ENCODE data around the gene ETV1. TPM values are rescaled to one million over a fixed set of nuclear protein-coding genes. Genes with fewer than 3 reads are reported as not detected.
A peak's percentile ranks its signal among the peaks of the same experiment; 100 is the strongest.

ETV1 gene
- total RNA-seq, 6 donors from 2014 or later = 33.2 to 74.6 (median 50.2) TPM

DNA sequence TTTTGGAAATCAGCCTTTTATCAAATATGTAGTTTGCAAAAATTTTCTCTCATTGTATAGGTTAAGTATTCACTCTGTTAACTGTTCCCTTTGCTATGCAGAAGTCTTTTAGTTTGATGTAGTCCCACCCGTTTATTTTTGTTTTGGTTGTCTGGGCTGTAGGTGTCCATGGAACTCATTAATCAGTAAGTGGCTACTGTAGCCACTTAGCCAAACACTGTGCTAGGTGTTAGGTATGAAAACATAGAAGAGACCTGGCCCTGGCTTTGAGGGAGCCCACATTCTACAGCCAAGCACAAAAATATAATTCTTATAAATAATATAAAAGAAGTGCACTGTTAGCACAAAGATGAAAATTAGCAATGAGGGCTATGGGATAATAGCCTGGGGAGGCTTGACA, 133.5 kb downstream of the ETV1 start:
- H3K4me1 ChIP-seq = no peaks in the 10 kb centered on the region
- no peaks in the 10 kb centered on the region for H3K9me3 ChIP-seq
- H3K4me3 ChIP-seq = no peak overlapping the region
- H3K27me3 ChIP-seq = no peaks in the 10 kb centered on the region
- DNase-seq (no peak), ATAC-seq (ENCODE audit: low FRiP score in 2 of 2) (no peak)
- H3K36me3 ChIP-seq = no peaks in the 10 kb centered on the region
- TF ChIP-seq POLR2AphosphoS5 (IDR thresholded peaks at IDR 0.05) (no peak), CTCF (IDR thresholded peaks at IDR 0.05) (no peak), POLR2A (IDR thresholded peaks at IDR 0.05) (no peak), EP300 (IDR thresholded peaks at IDR 0.05) (no peak)
- WGBS, 2 donors = 55 to 65% methylated on average over 1 of the region's 1 CpG
- H3K27ac ChIP-seq = no peak overlapping the region

- ATAC-seq (ENCODE audit: low FRiP score in 2 of 2) = no peak
- no peak overlapping the region for H3K4me3 ChIP-seq
- WGBS, 2 donors = 83 to 87% methylated on average over 8 of the region's 8 CpGs
Observed at GRCh38 chr7:13852281-13852968, 137.0 kb downstream of the ETV1 start.

DNA sequence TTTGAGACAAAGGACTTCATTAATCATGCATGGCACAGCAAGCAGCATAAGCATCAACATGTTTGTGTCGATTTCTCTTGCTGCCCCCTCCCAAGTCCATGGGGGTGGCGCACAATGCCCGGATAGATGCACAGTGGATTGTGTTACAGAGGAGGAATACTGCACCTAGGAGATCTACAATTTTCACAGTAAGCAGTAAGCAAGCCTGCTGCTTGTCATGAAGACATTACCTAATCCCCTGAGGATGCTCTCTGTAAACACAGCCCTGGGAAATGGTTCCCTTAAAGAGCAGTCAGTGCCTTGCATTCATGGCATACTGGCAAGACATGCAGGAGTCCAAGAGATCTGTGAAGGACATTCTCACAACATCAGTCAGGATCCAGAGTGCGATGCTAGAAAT, 137.7 kb downstream of the ETV1 start:
- no peak for DNase-seq
- TF ChIP-seq CTCF (IDR thresholded peaks at IDR 0.05) (no peak), POLR2AphosphoS5 (IDR thresholded peaks at IDR 0.05) (no peak), POLR2A (IDR thresholded peaks at IDR 0.05) (no peak), EP300 (IDR thresholded peaks at IDR 0.05) (no peak)
- H3K27ac ChIP-seq = no peak overlapping the region
- WGBS, 2 donors = 79 to 86% methylated on average over 4 of the region's 4 CpGs
- H3K4me1 ChIP-seq = peaks cover 4 to 8% (median 7%) of the 10 kb centered on the region in 4 donors
- H3K27me3 ChIP-seq = no peaks in the 10 kb centered on the region
- no peaks in the 10 kb centered on the region for H3K9me3 ChIP-seq
- H3K36me3 ChIP-seq = no peaks in the 10 kb centered on the region
- no peak overlapping the region for H3K4me3 ChIP-seq
- ATAC-seq (ENCODE audit: low FRiP score in 2 of 2) = no peak

More at GRCh38 chr7:13852281-13852968, 137.0 kb downstream of the ETV1 start:
- Histone ChIP-seq H3K27ac (no peak overlapping the region), H3K9me3 (no peaks in the 10 kb centered on the region), H3K27me3 (no peaks in the 10 kb centered on the region), H3K36me3 (no peaks in the 10 kb centered on the region), H3K4me1 (peaks cover 4 to 8% (median 7%) of the 10 kb centered on the region in 4 donors)
- TF ChIP-seq CTCF (IDR thresholded peaks at IDR 0.05) (no peak), POLR2AphosphoS5 (IDR thresholded peaks at IDR 0.05) (no peak), POLR2A (IDR thresholded peaks at IDR 0.05) (no peak), EP300 (IDR thresholded peaks at IDR 0.05) (no peak)
- DNase-seq = no peak

DNA sequence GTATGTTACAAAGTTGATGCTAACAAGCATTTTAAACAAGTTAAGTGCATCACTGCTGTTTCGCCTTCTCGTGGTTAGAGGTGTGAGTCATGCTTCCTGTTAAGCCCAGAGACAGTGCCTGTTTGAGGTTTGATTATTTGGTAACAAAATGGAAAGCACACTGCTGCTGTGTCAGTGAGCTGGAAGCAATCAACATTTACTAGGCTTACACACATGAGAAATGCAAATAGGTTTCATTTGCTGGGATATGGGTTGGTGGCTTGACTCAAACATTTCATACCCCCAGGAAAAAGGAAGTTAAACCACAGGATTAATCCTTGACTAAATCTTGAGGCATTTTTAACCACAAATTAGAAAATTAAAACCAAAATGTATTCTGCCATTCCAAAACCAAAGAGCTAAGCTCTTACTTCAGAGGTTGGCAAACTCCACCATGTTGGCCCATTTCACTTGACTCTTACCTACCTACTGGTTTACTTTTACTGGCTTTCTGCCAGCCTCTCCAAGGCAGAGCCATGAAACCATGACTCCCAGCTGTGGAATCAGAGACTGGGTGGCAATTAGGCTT, 139.2 kb downstream of the ETV1 start:
- no peak overlapping the region for H3K4me3 ChIP-seq
- no peaks in the 10 kb centered on the region for H3K36me3 ChIP-seq
- no peaks in the 10 kb centered on the region for H3K9me3 ChIP-seq
- DNase-seq (peak in 1 of 2 donors; percentile 50), ATAC-seq (ENCODE audit: low FRiP score in 2 of 2) (peak in 1 of 2 donors; percentile 75)
- TF ChIP-seq EP300 (IDR thresholded peaks at IDR 0.05) (no peak), POLR2AphosphoS5 (IDR thresholded peaks at IDR 0.05) (peak in 1 of 2 donors; percentile 35)
- no peaks in the 10 kb centered on the region for H3K27me3 ChIP-seq
- peaks cover 4 to 8% (median 7%) of the 10 kb centered on the region in 4 donors for H3K4me1 ChIP-seq
- 22 to 59% methylated on average over 2 of the region's 2 CpGs for WGBS, 2 donors
- peak overlapping the region; percentile 20 to 52 (median 34) for H3K27ac ChIP-seq

GRCh38 chr7:13849163-13849892, 140.1 kb downstream of the ETV1 start:
- DNase-seq = no peak
- peak overlapping the region in 3 of 4 donors; percentile 23 to 52 (median 24) for H3K27ac ChIP-seq
- WGBS, 2 donors = 92% methylated on average over 3 of the region's 3 CpGs

More at GRCh38 chr7:13849163-13849892, 140.1 kb downstream of the ETV1 start:
- peaks cover 4 to 8% (median 7%) of the 10 kb centered on the region in 4 donors for H3K4me1 ChIP-seq
- no peaks in the 10 kb centered on the region for H3K27me3 ChIP-seq
- H3K36me3 ChIP-seq = no peaks in the 10 kb centered on the region
- no peaks in the 10 kb centered on the region for H3K9me3 ChIP-seq
- no peak for ATAC-seq (ENCODE audit: low FRiP score in 2 of 2)
- TF ChIP-seq CTCF (IDR thresholded peaks at IDR 0.05) (no peak), EP300 (IDR thresholded peaks at IDR 0.05) (no peak), POLR2AphosphoS5 (IDR thresholded peaks at IDR 0.05) (no peak), POLR2A (IDR thresholded peaks at IDR 0.05) (no peak)
- H3K4me3 ChIP-seq = no peak overlapping the region

Data from upper lobe of left lung (tissue), 6 donors.